ENCODE results near the gene CCL2.

The CCL2 gene

DNA sequence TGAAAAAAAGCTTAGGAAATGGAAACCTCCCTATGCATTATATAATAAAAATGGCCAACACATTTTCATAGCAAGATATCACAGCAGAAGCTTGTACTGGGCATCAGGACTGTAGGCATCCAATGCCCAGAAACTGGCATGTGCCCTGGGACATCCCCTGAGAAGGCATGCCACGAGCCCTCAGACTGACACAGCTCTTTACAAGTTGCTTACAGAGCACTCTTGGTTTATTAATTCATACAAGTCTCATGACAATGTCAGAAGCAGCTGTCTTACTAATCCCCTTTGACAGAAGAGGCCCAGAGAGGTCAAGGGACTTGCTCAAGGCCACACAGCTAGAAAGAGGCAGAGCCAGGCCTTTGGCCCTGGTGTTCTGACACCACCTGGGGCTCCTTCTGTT, 5.6 kb upstream of the CCL2 start:
- no peak overlapping the region for H3K27ac ChIP-seq
- TF ChIP-seq, protein P1, sequence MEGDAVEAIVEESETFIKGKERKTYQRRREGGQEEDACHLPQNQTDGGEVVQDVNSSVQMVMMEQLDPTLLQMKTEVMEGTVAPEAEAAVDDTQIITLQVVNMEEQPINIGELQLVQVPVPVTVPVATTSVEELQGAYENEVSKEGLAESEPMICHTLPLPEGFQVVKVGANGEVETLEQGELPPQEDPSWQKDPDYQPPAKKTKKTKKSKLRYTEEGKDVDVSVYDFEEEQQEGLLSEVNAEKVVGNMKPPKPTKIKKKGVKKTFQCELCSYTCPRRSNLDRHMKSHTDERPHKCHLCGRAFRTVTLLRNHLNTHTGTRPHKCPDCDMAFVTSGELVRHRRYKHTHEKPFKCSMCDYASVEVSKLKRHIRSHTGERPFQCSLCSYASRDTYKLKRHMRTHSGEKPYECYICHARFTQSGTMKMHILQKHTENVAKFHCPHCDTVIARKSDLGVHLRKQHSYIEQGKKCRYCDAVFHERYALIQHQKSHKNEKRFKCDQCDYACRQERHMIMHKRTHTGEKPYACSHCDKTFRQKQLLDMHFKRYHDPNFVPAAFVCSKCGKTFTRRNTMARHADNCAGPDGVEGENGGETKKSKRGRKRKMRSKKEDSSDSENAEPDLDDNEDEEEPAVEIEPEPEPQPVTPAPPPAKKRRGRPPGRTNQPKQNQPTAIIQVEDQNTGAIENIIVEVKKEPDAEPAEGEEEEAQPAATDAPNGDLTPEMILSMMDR (conservative IDR thresholded peaks at IDR 0.05) = no peak

DNA sequence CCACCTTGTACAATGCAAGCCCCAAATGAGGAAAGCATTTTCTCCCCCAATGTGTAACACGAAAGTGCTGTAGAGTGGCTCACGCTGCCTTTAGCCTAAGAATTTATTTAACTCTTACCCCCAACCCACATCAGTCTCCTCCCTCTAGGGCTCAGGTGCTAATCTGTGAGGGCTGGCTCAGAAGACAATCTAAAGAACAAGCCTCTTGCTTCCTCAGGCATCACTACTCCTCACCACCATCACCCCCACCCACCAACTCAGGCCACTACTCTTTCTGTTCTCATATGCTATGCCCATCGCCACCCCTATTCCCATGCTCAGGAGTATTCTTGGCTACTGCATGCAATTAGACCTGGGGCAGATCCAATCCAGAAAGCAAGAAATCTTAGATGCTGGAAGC, 3.9 kb upstream of the CCL2 start:
- TF ChIP-seq, protein P1 (conservative IDR thresholded peaks at IDR 0.05) = no peak
- no peak overlapping the region for H3K27ac ChIP-seq

DNA sequence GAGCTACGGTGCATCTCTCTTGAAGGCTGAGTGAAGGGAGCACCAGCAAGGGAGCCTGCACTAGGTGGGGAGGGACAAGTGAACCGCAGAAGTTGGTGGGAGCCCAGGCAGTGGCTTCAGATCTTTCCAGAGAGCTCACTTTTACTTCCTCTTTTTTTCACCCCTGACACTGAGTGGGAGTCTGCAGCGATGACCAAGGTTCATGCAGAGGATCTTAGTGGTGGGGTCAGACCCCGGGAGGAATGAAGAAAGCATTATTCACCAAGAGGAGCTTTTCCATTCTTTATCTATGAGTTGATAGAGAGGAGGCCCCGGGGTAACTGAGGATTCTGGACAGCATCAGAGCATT, 3.0 kb upstream of the CCL2 start:
- TF ChIP-seq, protein P1 (conservative IDR thresholded peaks at IDR 0.05) = no peak
- peak overlapping the region; percentile 37; the same call in 1 of the 2 replicates for H3K27ac ChIP-seq

DNA sequence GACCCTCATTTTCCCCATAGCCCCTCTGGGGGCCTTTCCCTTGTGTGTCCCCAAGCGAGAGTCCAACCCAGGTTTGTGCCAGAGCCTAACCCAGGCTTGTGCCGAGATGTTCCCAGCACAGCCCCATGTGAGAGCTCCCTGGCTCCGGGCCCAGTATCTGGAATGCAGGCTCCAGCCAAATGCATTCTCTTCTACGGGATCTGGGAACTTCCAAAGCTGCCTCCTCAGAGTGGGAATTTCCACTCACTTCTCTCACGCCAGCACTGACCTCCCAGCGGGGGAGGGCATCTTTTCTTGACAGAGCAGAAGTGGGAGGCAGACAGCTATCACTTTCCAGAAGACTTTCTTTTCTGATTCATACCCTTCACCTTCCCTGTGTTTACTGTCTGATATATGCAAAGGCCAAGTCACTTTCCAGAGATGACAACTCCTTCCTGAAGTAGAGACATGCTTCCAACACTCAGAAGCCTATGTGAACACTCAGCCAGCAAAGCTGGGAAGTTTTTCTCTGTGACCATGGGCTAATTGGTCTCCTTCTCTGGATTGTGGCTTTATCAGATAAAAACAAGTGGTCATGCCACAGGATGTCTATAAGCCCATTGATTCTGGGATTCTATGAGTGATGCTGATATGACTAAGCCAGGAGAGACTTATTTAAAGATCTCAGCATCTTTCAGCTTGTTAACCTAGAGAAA, 2.5 kb upstream of the CCL2 start:
- peak overlapping the region; percentile 37; the same call in 1 of the 2 replicates for H3K27ac ChIP-seq
- TF ChIP-seq, protein P1 (conservative IDR thresholded peaks at IDR 0.05) = no peak

DNA sequence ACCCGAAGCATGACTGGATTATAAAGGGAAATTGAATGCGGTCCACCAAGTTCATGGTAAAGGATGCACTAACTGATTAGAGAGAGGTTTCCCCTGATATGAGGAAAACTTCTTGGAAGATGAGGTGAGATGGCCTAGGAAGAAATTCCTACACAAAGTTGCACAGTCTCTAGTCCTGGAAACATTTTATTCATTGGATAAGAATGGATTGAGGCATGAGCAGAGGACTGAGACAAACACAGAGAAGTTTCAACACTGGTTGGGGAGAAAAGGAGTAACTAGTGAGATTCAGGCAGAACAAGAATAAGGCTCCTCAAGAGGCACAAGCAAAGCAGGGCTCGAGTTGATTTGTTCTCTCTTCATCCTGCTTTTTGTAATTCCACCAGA, 2.0 kb upstream of the CCL2 start:
- peak overlapping the region; percentile 37; the same call in 1 of the 2 replicates for H3K27ac ChIP-seq
- TF ChIP-seq, protein P1 (conservative IDR thresholded peaks at IDR 0.05) = no peak

DNA sequence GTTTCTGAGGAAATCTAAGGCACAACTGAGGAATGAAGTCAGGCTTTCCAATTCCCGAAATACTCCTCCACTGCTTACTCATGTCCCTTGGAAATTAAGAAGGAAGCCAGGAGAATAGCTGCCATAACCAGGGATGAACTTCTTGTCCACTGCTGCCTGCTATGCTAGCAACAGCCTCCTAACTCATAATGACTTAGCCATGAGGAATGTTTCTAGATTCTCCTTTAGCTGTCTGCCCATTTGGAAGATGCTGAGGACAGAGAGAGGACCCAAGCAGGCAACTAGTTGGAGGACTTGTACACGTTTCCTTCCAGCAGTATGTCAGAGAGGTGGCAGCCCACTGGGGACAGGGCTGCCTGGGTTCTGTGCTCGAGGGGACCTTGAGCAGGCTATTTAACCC, 939 bp upstream of the CCL2 start:
- H3K27ac ChIP-seq = peak overlapping the region; percentile 69
- TF ChIP-seq, protein P1 (conservative IDR thresholded peaks at IDR 0.05) = no peak

DNA sequence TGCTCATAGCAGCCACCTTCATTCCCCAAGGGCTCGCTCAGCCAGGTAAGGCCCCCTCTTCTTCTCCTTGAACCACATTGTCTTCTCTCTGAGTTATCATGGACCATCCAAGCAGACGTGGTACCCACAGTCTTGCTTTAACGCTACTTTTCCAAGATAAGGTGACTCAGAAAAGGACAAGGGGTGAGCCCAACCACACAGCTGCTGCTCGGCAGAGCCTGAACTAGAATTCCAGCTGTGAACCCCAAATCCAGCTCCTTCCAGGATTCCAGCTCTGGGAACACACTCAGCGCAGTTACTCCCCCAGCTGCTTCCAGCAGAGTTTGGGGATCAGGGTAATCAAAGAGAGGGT, 272 bp downstream of the CCL2 start:
- TF ChIP-seq, protein P1 (conservative IDR thresholded peaks at IDR 0.05) = no peak
- H3K27ac ChIP-seq = peak overlapping the region; percentile 69

Measured in VCaP (cell line).